D721Med (cell line): ENCODE data around the gene COL6A2.

Experiments
- DNase-seq: peaks from one replicate; pipeline ENCODE4 v3.0.0; 2011; ENCODE audit warnings: low spot score; ENCODE audit not compliant: insufficient read length
- FAIRE-seq: peaks from 2 replicates; lab custom pipeline; 2011; peaks lifted over from hg19 to GRCh38; lab: Jason Lieb, UNC
- CTCF ChIP-seq: IDR thresholded peaks from 2 replicates; pipeline ENCODE4 v1.5.1; 2012; ENCODE audit warnings: mild to moderate bottlenecking, control low read depth; ENCODE audit not compliant: insufficient read depth; ENCODE audit errors: missing control alignments

COL6A2 gene

GRCh38 chr21:46051821-46052675, 45.9 kb upstream of the COL6A2 start:
- FAIRE-seq (no peak), DNase-seq (no peak)
- no peak for TF ChIP-seq CTCF

- no peak for FAIRE-seq
- DNase-seq, result no peak
- no peak for TF ChIP-seq CTCF
These were observed 44.9 kb upstream of the COL6A2 start for GRCh38 chr21:46052703-46053651.

- DNase-seq, result no peak
- TF ChIP-seq CTCF, result no peak
- FAIRE-seq, result no peak
These were observed 43.9 kb upstream of the COL6A2 start for GRCh38 chr21:46054031-46054430.

GRCh38 chr21:46054451-46054881, 43.4 kb upstream of the COL6A2 start:
- no peak for DNase-seq

GRCh38 chr21:46055863-46056281, 42.0 kb upstream of the COL6A2 start:
- FAIRE-seq (no peak), DNase-seq (no peak)
- TF ChIP-seq CTCF, result no peak

More at GRCh38 chr21:46054451-46054881, 43.4 kb upstream of the COL6A2 start:
- TF ChIP-seq CTCF, result no peak
- FAIRE-seq, result no peak

- TF ChIP-seq CTCF, result no peak
- FAIRE-seq (no peak), DNase-seq (no peak)
These were observed 41.4 kb upstream of the COL6A2 start for GRCh38 chr21:46056450-46056903.
